ENCODE data around the gene IGHMBP2.

DNA sequence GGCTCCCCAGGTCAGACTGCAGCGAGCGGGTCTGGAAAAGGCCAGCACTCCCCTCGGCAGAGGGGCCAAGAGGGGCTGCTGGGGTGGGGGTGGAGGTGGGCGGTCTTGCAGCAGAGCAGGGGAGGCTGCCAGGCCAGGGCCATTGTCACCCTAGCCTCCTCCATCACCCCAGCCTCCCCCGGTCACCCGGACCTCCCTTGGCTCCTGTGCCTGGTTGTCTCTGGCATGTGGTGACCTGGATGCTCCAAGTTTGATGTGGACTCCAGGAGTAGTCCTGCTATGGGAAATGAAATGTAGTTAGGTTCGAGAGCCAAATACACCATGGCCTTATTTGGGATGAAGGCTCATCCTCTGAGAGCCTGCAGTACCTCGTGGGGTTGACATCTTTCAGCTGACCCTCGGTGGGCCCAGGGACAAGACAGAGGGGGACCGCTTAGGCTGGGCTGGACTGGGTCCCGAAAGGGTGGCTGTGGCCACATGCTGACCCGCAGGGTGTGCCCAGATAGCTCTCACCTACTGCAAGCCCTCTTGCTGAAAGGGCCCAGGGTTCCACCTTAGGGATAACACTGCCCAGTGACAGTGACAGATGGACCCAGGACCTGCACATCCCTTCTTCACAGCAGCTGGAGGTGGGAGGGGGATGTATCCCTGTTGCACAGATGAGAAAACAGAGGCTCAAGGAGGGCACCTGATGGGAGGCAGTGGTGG is 53.0 kb downstream of the IGHMBP2 start:
- TF ChIP-seq, protein P1, sequence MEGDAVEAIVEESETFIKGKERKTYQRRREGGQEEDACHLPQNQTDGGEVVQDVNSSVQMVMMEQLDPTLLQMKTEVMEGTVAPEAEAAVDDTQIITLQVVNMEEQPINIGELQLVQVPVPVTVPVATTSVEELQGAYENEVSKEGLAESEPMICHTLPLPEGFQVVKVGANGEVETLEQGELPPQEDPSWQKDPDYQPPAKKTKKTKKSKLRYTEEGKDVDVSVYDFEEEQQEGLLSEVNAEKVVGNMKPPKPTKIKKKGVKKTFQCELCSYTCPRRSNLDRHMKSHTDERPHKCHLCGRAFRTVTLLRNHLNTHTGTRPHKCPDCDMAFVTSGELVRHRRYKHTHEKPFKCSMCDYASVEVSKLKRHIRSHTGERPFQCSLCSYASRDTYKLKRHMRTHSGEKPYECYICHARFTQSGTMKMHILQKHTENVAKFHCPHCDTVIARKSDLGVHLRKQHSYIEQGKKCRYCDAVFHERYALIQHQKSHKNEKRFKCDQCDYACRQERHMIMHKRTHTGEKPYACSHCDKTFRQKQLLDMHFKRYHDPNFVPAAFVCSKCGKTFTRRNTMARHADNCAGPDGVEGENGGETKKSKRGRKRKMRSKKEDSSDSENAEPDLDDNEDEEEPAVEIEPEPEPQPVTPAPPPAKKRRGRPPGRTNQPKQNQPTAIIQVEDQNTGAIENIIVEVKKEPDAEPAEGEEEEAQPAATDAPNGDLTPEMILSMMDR (tag by site-specific recombination; IDR thresholded peaks at IDR 0.05): no peak
- TF ChIP-seq, protein P2, sequence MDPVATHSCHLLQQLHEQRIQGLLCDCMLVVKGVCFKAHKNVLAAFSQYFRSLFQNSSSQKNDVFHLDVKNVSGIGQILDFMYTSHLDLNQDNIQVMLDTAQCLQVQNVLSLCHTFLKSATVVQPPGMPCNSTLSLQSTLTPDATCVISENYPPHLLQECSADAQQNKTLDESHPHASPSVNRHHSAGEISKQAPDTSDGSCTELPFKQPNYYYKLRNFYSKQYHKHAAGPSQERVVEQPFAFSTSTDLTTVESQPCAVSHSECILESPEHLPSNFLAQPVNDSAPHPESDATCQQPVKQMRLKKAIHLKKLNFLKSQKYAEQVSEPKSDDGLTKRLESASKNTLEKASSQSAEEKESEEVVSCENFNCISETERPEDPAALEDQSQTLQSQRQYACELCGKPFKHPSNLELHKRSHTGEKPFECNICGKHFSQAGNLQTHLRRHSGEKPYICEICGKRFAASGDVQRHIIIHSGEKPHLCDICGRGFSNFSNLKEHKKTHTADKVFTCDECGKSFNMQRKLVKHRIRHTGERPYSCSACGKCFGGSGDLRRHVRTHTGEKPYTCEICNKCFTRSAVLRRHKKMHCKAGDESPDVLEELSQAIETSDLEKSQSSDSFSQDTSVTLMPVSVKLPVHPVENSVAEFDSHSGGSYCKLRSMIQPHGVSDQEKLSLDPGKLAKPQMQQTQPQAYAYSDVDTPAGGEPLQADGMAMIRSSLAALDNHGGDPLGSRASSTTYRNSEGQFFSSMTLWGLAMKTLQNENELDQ (tag by site-specific recombination; IDR thresholded peaks at IDR 0.05; ENCODE audit: low read depth): no peak
- TF ChIP-seq ZSCAN30 (tag by site-specific recombination; IDR thresholded peaks at IDR 0.05) (no peak), ZNF558 (tag by site-specific recombination; IDR thresholded peaks at IDR 0.05) (no peak), ZNF354C (tag by site-specific recombination; IDR thresholded peaks at IDR 0.05; ENCODE audit: borderline replicate concordance, low read depth) (no peak), ZNF629 (tag by site-specific recombination; IDR thresholded peaks at IDR 0.05) (no peak)
